Hematopoietic multipotent progenitor cell treated with erythropoietin and hydrocortisone succinate and interleukin-3 and kit ligand, for 4 days (in vitro differentiated cells): ENCODE measurements around the gene OCSTAMP.

Source experiments
- DNase-seq: peaks from one replicate; pipeline ENCODE4 v3.0.0-alpha.2; 2015

The OCSTAMP gene

GRCh38 chr20:46551522-46552381, 1.3 kb upstream of the OCSTAMP start:
- no peak for DNase-seq

GRCh38 chr20:46549188-46549972, 1.1 kb downstream of the OCSTAMP start:
- DNase-seq = peak; percentile 35

- no peak for DNase-seq
Measured at GRCh38 chr20:46548688-46549087, 1.8 kb downstream of the OCSTAMP start.

- no peak for DNase-seq
Measured at GRCh38 chr20:46547995-46548394, 2.5 kb downstream of the OCSTAMP start.

- no peak for DNase-seq
Measured at GRCh38 chr20:46546936-46547335, 3.5 kb downstream of the OCSTAMP start.

DNA sequence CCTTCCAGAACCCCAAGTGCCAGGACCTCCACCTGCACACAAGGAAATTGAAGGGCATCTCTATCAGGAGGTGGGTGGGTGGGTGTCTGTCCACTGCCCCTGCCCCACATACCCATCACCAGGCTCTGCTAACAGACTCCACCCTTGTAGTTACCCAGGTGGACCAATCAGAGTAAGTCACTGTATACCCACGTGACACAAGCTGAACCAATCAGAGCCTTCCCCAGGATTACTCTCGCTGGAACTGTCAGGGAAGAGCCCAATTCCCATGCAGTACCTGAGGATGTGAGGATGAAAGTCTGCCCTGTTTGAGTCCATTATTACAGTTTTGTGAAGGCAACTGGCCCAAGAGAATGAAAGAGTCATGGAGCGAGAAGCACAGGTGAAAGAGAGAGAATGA, 4.2 kb downstream of the OCSTAMP start:
- no peak for DNase-seq

DNA sequence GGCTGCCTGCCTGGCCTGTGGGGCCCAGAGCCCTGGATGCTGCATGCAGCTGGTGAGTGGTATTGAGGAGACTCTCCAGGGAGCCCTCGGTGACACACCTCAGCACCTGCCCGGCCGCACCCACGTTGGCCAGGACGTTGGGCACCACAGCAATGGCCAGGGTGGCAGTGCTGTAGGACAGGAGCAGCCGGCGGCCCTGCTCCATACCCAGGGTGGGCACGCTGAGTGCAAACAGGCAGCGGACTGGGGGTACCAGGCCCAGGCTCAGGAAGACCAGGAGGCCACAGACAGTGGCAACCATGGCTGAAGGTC, 4.7 kb downstream of the OCSTAMP start:
- no peak for DNase-seq

DNA sequence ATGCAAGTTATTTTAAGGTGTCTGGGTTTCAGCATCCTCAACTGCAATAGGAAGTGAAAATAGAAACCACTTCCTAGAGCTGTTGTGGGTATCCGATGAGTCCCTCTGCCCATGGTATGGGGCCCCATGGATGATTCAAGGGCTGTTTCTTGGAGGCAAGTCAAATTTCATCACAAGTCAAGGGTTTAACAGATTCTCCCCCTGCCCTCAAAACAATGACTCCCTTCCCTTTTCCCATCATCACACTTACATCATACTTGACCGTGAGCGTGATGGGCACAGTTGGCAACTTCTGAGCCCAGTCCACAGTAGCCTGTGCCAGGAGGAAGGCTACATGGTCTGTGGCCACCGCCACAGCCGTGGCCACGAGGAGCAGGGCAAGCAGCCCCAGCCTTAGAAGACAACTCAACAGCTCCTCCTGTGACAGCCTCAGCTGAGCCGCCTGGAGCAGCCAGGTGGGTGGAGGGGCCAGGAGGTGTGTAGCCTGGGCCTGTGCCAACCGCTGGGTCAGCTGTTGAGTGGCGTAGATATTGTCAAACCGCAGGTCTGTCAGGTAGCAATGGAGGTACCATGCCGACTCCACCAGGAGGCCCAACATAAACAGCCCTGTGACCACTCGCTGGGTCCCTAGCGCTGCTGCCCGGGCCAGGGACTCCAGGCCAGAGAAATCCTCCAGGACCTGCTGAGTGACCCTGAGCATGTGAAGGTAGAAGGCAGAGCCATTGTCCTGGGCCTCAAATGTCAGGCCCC, 5.2 kb downstream of the OCSTAMP start:
- peak; percentile 85 for DNase-seq

DNA sequence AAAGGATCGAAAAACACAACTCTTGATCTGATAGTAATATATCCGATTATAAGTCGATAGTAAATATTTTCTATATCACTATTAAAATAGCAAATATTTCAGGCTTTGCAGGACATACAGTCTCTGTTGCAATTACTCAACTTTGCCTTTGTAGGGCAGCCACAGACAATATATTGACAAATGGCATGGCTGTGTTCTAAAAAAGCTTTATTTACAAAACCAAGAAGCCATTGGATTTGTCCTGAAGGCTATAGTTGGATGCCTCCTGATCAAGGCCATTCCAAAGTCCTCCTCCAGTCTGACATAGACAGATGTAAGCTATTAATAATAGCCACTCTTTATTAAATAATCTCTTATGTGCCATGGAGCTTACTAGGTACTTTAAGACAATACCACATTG, 5.9 kb downstream of the OCSTAMP start:
- DNase-seq = peak; percentile 46

DNA sequence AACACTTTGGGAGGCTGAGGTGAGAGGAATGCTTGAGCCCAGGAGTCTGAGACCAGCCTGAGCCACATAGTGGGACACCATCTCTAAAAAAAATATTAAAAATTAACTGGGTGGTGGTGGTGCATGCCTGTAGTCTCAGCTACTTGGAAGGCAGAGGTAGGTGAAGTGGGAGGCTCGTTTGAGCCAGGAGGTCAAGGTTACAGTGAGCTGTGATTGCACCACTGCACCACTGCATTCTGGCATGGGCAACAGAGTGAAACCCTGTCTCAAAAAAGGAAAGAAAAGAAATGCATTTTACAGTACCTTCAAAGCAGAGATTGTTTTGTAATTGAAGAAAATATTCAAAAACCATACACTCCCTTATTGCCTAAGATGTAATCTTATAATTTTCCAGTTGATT, 6.5 kb downstream of the OCSTAMP start:
- DNase-seq = no peak

- DNase-seq = no peak
Measured at GRCh38 chr20:46543033-46543432, 7.4 kb downstream of the OCSTAMP start.

GRCh38 chr20:46541229-46541935, 9.1 kb downstream of the OCSTAMP start:
- no peak for DNase-seq

DNA sequence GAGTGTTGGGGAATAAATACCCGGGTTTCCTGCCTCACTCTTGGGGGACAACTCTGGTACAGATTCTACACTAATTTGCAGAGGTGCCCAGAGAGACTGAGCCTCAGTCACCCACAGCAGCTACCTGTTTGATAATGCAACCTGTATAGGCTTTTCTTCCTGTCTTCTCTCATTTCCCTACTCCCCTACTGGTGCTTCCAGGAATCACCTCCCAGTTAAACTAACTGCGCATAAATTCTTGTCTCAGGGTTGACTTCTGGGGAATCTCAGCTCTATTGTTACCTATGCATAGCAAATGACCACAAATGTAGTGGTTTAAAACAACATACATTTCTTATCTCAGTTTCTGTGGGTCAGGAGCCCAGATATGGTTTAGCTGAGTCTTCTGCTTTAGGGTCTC, 11.3 kb downstream of the OCSTAMP start:
- no peak for DNase-seq

- no peak for DNase-seq
Measured at GRCh38 chr20:46530640-46531039, 19.8 kb downstream of the OCSTAMP start.

- DNase-seq = peak; percentile 60
Measured at GRCh38 chr20:46523696-46524328, 26.6 kb downstream of the OCSTAMP start.

GRCh38 chr20:46523108-46523507, 27.3 kb downstream of the OCSTAMP start:
- no peak for DNase-seq

DNA sequence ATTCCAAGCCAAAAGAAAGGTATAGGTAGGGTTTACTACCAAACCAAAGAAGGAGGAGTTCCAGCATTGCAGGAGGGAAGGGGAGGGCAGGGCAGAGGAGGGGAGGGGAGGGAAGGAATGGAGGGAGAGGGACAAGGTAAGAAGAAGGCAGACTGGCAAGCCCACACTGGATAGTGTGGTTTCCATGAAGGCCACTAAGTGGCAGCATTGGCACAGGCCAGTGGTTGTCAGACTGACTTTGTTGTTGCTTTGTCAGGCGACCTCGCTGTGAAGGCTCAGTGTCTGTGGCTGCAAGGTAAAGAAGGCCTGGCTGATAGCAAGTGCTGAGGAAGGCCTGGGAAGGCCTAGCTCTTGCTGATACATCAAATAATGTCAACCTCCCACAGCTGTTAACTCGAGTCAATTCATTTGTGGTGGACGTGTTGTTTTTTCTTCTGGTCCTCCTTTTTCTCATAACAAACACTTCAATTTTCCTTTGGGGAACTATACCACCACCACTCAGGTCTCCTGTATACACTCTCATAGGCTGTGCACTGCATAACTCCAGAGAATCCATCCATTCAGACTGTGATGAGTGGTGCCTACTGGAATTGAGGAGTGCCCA, 29.4 kb downstream of the OCSTAMP start:
- peak; percentile 84 for DNase-seq

DNA sequence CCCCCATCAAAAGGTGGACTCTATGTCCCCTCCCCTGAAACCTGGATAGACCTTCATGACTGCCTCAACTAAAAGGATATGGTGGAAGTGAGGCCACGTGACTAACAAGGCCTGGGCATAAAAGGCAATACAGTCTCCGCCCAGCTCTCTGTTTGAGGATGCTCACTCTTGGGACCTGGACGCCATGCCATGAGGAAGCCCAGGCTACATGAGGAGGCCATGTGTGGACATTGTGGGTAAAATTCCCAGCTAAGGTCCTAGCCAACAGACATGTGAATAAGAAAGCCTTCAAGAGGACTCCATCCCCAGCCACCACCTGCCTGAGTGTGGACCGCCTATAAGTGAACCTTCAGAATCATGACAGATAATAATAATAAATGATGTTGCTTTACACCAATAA, 29.9 kb downstream of the OCSTAMP start:
- DNase-seq = no peak

- no peak for DNase-seq
Measured at GRCh38 chr20:46519471-46520068, 30.9 kb downstream of the OCSTAMP start.

- peak; percentile 81 for DNase-seq
Measured at GRCh38 chr20:46512943-46513844, 37.3 kb downstream of the OCSTAMP start, which contains the start of gene ZNF334. Gene ZNF334 (minus strand): TSS chr20:46513559. CDS start chr20:46512102, 1,457 bp downstream.
